ENCODE results near the gene CYP27B1.

CYP27B1 gene

DNA sequence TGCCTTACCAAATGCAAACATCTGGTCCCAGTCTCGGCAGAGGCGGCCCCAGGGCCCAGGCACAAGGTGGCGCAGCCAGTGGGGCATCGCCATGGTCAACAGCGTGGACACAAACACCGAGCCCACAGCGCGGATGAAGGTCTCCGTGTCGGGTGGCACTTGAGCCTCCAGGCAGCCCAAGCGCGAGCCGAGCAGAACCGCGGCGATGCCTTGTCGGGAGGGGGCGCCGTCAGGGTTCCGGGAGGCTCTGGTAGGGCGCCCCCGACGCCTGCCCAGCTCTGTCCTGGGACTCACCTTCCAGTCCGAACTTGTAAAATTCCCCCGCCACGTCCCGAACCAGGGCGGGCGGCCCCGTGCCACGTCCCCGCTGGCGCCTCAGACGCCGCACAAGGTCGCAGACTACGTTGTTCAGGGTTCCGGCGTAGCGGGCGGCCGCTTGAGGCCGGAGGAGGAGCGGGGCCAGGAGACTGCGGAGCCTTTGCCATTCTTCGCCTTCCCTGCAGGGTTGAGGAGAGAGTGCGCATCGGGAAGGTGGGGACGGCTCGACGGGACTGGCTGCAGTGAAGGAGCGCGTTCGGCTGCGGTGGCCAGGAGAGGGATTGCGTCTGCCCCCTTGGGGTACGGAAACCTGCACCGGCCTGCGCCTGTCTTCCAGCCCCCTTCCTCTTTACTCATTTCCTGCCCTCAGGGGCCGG, 1.7 kb downstream of the CYP27B1 start:
- peak in 1 of 2 donors; percentile 19 for DNase-seq

- DNase-seq: no peak
These were observed 2.2 kb downstream of the CYP27B1 start for GRCh38 chr12:57764662-57765002.

- no peak for DNase-seq
These were observed 2.8 kb downstream of the CYP27B1 start for GRCh38 chr12:57763881-57764661.

- DNase-seq: no peak
These were observed 4.4 kb downstream of the CYP27B1 start for GRCh38 chr12:57762463-57762862.

DNA sequence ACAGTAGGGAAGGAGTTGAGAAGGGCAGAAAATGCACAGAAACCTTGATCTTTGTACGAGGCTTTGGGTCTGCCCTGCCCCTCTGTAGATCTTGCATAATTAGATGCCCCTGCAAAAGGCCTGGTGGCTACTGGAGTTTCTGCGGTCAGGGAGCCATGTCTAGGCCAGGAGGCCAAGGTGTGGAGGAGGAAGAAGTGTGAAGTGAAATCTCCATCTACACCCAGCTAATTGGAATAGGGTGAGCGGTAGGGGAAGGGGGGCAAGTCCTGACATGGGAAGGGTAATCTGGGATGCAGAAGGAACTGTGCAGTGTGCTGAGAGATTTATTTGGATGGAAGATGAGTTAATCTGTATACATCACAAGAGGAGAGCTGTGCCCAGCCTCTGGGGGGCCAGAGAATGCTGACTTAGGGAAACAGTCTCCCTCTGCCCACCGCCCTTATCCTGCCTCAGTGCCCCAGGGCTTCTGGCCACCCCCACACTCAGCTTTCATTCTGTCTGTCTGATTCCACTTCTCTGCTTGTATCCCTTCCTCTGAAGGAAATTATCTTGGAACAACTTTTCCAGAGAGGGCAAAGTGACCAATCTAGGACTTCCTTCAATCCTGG, 5.4 kb downstream of the CYP27B1 start:
- DNase-seq: no peak

DNA sequence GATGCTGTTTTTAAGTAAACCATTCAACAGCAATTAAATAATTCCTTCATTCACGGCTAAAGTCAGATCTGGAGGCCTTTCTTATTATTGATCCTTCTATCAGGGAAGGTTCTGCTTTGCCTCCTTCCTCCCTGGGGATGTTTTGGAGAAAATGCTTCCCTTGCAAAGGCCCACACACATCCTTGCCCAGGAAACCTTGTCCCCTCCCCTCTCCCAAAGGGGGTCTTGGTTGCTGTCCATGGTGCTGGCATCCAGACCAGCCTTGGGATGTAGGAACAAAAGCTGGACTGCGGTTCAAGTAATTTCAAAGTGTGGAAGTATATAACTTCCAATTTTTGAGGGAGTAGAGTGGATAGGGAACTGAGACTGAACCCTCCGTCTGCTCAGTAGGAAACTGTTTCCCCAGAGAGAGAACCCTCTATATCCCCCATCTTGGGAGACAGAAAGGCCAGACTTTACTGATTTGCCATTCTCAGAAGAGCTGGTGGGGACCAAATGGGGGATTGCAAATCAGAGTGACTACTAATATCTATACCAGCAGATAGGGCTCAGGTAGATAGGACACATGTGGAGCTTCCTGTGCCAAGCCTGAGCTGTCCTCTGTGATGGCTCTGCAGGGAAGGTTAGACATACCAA, 6.4 kb downstream of the CYP27B1 start:
- no peak for DNase-seq

- DNase-seq: no peak
These were observed 7.4 kb downstream of the CYP27B1 start for GRCh38 chr12:57759360-57759980.

GRCh38 chr12:57758552-57759359, 8.1 kb downstream of the CYP27B1 start:
- no peak for DNase-seq

DNA sequence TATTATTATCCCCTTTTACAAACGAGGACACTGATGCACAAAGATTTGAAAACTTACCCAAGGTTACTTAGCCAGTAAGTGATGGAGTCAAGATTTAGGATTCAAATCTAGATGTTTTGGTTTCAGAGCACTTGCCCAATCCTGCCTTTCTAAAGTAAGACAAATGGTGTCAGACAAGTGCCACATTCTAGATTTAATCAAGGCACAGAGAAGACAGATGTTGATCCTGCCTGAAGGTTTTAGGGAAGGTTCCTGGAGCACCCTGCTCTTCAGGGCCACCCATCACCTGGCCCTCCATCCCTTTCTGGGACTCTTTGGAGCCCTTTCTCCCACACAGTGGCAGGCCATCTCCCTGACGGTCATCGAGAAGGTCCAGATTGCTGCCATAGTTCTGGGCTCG, 9.1 kb downstream of the CYP27B1 start:
- DNase-seq: no peak

DNA sequence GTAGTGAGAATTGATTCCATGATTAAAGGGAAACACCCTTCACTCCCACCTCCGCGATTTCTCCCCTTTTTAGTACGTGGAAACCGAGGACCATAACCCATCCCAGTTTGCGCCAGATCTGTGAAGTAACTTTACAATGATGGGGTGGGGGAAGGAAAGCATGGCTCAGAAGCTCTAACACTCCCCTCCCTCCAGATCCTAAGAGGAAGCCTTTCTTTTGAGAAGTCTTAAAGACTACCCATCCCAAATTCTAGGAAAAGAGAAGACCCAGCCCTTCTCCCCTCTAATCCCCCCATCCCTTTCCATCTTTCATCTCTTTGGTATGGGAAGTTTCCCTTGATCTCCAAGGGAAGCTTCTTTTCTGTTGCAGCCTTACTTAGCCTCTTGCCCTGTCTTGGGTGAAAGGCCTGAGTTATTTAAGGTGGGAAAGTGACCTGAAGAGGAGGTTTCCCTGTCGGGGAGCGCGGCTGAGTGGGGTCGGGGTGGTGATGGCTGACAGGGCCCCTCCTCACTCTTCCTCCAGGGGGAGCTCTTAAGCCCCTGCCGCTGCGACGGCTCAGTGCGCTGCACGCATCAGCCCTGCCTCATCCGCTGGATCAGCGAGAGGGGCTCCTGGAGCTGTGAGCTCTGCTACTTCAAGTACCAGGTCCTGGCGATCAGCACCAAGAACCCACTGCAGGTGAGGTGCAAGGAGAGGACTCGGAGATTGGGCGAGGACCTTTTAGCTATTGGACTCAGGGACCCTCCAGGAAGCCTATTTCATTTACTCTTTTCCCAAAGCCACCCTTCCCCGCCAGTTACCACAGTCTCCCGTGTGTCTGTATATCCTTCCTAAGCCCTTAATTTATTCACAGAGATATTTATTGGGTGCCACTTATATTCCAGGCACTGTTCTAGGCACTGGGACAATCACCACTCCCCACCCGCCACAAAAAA, 10.2 kb downstream of the CYP27B1 start:
- peak in 1 of 2 donors; percentile 24 for DNase-seq

- no peak for DNase-seq
These were observed 11.2 kb downstream of the CYP27B1 start for GRCh38 chr12:57755454-57756372.

DNA sequence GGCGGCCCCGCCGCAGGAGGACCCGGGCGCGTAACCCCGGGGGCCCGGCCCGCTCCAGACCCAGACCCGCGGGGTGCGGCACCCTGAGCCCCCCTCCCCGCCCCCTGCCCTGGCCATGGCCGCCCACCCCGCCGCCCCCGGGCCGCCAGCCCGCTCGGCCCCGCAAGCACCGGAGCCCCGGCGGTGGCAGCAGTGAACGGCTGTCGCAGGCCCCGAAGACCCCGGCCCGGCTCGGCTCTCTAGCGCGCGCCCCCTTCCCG, 11.8 kb downstream of the CYP27B1 start:
- DNase-seq: no peak

DNA sequence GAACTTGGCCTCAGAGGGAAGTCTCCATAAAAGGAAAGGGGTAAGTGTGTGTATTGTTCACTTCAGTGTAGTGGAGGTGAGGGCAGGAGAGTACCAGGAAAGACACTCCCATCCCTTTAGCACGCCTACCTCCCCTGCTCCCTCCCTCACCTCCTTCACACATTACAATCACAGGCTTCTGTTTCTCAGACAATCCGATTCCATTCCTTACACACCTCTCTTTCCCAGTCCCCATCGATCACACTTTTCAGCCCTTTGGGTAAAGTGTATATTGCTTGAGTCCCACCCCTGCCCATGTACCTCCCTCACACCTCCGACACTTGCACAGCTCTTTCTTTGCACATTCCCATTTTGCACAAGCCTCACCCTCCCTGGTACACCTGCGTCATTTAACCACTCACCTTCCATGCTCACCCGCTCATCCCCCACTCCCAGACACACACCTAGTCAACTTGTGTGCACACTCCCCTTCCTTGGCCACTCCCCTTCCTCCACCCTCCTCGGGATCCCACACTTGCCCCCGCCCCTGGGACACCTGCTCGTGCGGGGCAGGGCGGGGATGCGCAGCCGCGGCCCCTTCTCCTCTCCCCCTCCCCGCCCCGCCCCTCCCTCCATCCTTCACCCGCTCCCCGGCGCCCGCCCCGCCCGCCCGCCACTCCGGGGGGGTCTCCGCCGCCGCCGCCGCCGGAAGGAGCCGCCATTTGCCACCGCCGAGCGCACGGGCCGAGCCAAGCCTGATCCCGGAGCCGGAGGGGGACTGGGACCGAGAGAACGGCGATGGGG, 12.3 kb downstream of the CYP27B1 start, which contains the start of gene MARCHF9:
MARCHF9 (plus strand) TSS at position 693 of the 783 bp plus-strand sequence. CDS start 426 bp downstream, outside the sequence.
- no peak for DNase-seq

DNA sequence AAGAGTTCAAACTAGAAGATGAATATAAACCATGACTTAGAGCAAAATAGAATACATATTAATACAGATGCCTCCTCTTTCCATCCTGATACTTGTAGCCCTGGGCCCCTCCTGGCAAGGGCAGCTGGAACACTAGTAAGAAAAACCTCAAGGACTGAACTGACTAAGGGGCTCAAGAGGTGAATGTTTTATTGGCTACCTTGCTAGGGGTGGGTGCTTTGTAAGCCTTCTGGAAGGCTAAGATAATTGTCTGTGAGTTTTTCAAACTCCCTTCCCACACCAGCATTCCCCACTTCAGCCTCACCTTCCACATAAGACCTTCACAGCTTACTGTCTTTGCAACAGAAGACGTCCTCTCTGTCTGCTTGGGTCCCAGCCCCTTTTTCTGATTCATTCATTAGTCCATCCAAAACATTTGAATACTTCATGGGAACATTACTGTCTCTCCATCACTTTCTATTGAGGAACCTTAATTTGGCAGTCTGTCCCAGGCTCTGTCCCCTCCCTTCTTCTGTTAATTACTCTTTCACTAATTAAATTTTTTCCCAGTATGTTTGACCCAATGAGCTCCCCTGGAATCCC, 13.0 kb downstream of the CYP27B1 start:
- DNase-seq: no peak

- no peak for DNase-seq
These were observed 14.2 kb downstream of the CYP27B1 start for GRCh38 chr12:57752668-57753000.

DNA sequence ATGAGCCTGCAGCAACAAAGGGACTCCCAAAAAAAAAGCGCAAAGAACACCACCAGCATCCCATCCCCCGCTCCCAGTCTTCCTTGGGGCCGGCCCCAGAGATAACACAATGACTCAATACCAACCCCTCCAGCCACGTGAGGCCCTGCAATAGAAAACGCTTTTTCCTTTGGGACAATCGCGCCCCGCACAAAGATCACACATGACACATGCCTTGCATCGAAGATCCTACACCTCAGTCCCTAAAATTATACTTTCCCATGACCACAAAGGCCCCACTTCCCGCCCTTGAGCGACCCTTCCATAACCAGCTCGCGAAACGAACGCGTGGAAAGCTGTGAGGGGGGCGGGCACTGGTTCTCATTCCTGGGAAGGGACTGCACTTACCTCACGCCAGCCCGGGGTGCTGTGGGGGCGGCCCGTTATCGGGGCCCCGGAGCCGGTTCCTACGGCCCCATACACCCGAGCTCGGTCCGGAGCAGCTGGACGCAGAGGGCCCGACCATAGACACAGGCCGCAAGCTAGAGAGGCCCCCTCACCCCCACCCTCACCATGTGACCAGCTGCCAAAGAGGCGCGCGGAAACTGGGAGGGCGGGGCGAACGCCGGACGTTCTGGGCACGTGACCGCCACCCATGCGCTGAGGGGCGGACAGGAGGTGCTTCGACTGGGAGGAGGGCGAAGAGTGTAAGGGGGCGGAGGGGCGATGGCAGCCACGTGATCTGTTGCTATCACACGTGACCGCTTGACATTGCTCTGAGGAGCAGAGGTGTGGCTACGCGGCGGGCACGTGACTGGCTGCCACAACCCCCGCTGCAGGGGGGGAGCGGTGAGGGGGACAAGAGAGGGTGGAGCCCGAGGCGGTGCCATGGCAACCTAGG, 14.8 kb downstream of the CYP27B1 start, which contains the start of gene CDK4:
CDK4 (minus strand) TSS at position 523 of the 880 bp plus-strand sequence. CDS start 593 bp downstream, outside the sequence.
- peak; percentile 83 to 99 for DNase-seq

DNA sequence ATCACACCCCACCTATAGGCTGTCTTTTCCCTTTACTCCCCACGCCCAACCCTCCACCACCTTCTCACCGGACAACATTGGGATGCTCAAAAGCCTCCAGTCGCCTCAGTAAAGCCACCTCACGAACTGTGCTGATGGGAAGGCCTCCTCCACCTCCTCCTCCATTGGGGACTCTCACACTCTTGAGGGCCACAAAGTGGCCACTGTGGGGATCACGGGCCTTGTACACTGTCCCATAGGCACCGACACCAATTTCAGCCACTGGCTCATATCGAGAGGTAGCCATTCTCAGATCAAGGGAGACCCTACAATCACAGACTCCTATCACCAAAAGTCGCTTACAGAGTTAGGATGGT, 15.5 kb downstream of the CYP27B1 start:
- no peak for DNase-seq
